Left ventricle myocardium inferior (tissue), 1 donor: ENCODE data around the gene GFI1. TPM values are rescaled to one million over a fixed set of nuclear protein-coding genes. Genes with fewer than 3 reads are reported as not detected.

Experiments used
- DNase-seq: peaks from one replicate; pipeline ENCODE4 v3.0.0-alpha.2; 2020
- H3K27ac ChIP-seq: fragments of 200-600 bp; replicated peaks from 2 replicates; pipeline ENCODE4 v1.8.0; 2021
- H3K27me3 ChIP-seq: fragments of 200-600 bp; 2 replicates; pipeline ENCODE4 v1.8.0; 2021; ENCODE audit warnings: low read depth
- H3K36me3 ChIP-seq: fragments of 200-600 bp; 2 replicates; pipeline ENCODE4 v1.8.0; 2021
- H3K4me1 ChIP-seq: fragments of 200-600 bp; 2 replicates; pipeline ENCODE4 v1.8.0; 2021
- H3K4me3 ChIP-seq: fragments of 200-600 bp; 2 replicates; pipeline ENCODE4 v1.8.0; 2021; ENCODE audit warnings: mild to moderate bottlenecking, moderate library complexity
- H3K9me3 ChIP-seq: fragments of 200-600 bp; replicated peaks from 2 replicates; pipeline ENCODE4 v1.8.0; 2021
- CTCF ChIP-seq: fragments of 200-600 bp; IDR thresholded peaks from 2 replicates; pipeline ENCODE4 v1.8.0; 2021; ENCODE audit warnings: antibody characterized with exemption, mild to moderate bottlenecking, borderline replicate concordance
- intact Hi-C: fragments of 100-400 bp; cut with micrococcal nuclease; formaldehyde crosslinking; loops from one replicate; pipeline ENCODE4 v1.11.0; 2022
- total RNA-seq: library from RNA; stranded (reverse); fragmentation: NEBNext Ultra II Directional; extraction: Animal tissue kit (Norgen Biotek cat#: 25700); gene quantifications from one replicate; pipeline ENCODE4 v1.2.1, GENCODE V29; 2021
- donor health status: DM: no; HTN: yes; CAD: no; lungs with severe emphysema.

Gene GFI1
- total RNA-seq, 1 donor from 2014 or later, result 0.25 TPM

- intact Hi-C loops, result no loop called here
- Histone ChIP-seq H3K36me3 (no peaks in the 10 kb centered on the region), H3K4me3 (peak overlapping the region; percentile 69), H3K27me3 (peaks cover 100% of the 10 kb centered on the region), H3K27ac (no peak overlapping the region), H3K9me3 (no peaks in the 10 kb centered on the region), H3K4me1 (peaks cover 68% of the 10 kb centered on the region)
- TF ChIP-seq CTCF, result no peak
- no peak for DNase-seq
Measured at GRCh38 chr1:92481971-92482664, 4.6 kb downstream of the GFI1 start.

- Histone ChIP-seq H3K27ac (no peak overlapping the region), H3K9me3 (no peaks in the 10 kb centered on the region), H3K4me1 (peaks cover 64% of the 10 kb centered on the region), H3K36me3 (no peaks in the 10 kb centered on the region), H3K27me3 (peaks cover 98% of the 10 kb centered on the region), H3K4me3 (peak overlapping the region; percentile 69)
- no peak for DNase-seq
- no peak for TF ChIP-seq CTCF
- intact Hi-C loops, result no loop called here
Measured at GRCh38 chr1:92481599-92481925, 5.2 kb downstream of the GFI1 start.

GRCh38 chr1:92480813-92481598 is 5.7 kb downstream of the GFI1 start:
- no peaks in the 10 kb centered on the region for H3K9me3 ChIP-seq
- peak overlapping the region; percentile 69 for H3K4me3 ChIP-seq
- no peak overlapping the region for H3K27ac ChIP-seq
- H3K36me3 ChIP-seq, result no peaks in the 10 kb centered on the region
- intact Hi-C loops, result no loop called here
- peaks cover 96% of the 10 kb centered on the region for H3K27me3 ChIP-seq
- H3K4me1 ChIP-seq, result peaks cover 58% of the 10 kb centered on the region
- no peak for DNase-seq
- TF ChIP-seq CTCF, result no peak

- no peak for DNase-seq
- no peak overlapping the region for H3K27ac ChIP-seq
- intact Hi-C loops, result no loop called here
- peaks cover 52% of the 10 kb centered on the region for H3K4me1 ChIP-seq
- H3K4me3 ChIP-seq, result peak overlapping the region; percentile 69
- TF ChIP-seq CTCF, result no peak
- no peaks in the 10 kb centered on the region for H3K9me3 ChIP-seq
- no peaks in the 10 kb centered on the region for H3K36me3 ChIP-seq
- H3K27me3 ChIP-seq, result peaks cover 96% of the 10 kb centered on the region
Measured at GRCh38 chr1:92480200-92480812, 6.4 kb downstream of the GFI1 start.

DNA sequence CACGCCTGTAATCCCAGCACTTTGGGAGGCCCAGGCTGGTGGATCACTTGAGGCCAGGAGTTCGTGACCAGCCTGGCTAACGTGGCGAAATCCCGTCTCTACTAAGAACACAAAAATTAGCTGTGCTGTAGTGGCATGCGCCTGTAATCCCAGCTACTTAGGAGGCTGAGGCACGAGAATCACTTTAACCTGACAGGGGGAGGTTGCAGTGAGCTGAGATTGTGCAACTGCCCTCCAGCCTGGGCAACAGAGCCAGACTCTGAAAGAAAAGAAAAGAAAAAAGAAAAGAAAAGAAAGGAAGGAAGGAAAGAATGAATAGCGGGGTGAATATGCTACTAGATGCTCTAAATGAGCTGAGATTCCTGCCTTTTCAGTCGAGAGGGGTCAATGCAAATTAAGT is 7.1 kb downstream of the GFI1 start:
- Histone ChIP-seq H3K4me1 (peaks cover 44% of the 10 kb centered on the region), H3K27ac (no peak overlapping the region), H3K36me3 (no peaks in the 10 kb centered on the region), H3K27me3 (peaks cover 91% of the 10 kb centered on the region), H3K9me3 (no peaks in the 10 kb centered on the region), H3K4me3 (no peak overlapping the region)
- no peak for DNase-seq
- no peak for TF ChIP-seq CTCF
- intact Hi-C loops, result no loop called here
